Lung (tissue), 12 donors: Measurements from ENCODE around the gene ACAA1. TPM values are rescaled to one million over a fixed set of nuclear protein-coding genes. Genes with fewer than 3 reads are reported as not detected.

ENCODE experiments used
- ATAC-seq: fragments of 200-7000 bp; cut with Tn5 transposase; one replicate; pipeline ENCODE4 v1.9.1; 2020; ENCODE audit warnings: moderate number of reproducible peaks; ENCODE audit not compliant: insufficient read depth, low FRiP score
- DNase-seq, 3 donors: peaks; one replicate each; pipeline ENCODE4 v3.0.0-alpha.2; 2013 to 2017
- H3K27ac ChIP-seq, 2 donors: one replicate each; pipeline ENCODE4 v1.5.1; 2013; ENCODE audit warnings: mild to moderate bottlenecking in 2 of 2, moderate library complexity in 2 of 2, control low read depth in 1 of 2, inconsistent platforms in 1 of 2, low read depth in 1 of 2, low read length in 1 of 2
- H3K27me3 ChIP-seq, 3 donors: one replicate each; pipeline ENCODE4 v1.5.1; 2013; ENCODE audit warnings: low read length in 2 of 3; ENCODE audit not compliant: control insufficient read depth in 3 of 3, insufficient read depth in 3 of 3
- H3K36me3 ChIP-seq, 4 donors: one replicate each; pipeline ENCODE4 v1.5.1; 2013; ENCODE audit warnings: low read length in 4 of 4, mild to moderate bottlenecking in 1 of 4, moderate library complexity in 1 of 4; ENCODE audit not compliant: control insufficient read depth in 4 of 4, insufficient read depth in 4 of 4
- H3K4me1 ChIP-seq, 5 donors: one replicate each; pipeline ENCODE4 v1.5.1; 2013; ENCODE audit warnings: low read length in 5 of 5, mild to moderate bottlenecking in 2 of 5, moderate library complexity in 1 of 5; ENCODE audit not compliant: control insufficient read depth in 5 of 5, insufficient read depth in 5 of 5
- H3K4me3 ChIP-seq: one replicate; pipeline ENCODE4 v1.5.1; 2013; ENCODE audit warnings: mild to moderate bottlenecking, control low read depth, moderate library complexity
- H3K9ac ChIP-seq, 2 donors: one replicate each; pipeline ENCODE4 v1.5.1; 2013; ENCODE audit warnings: low read length in 2 of 2, control low read depth in 1 of 2; ENCODE audit not compliant: insufficient read depth in 1 of 2
- H3K9me3 ChIP-seq, 4 donors: one replicate each; pipeline ENCODE4 v1.5.1; 2013; ENCODE audit warnings: low read length in 3 of 4, mild to moderate bottlenecking in 1 of 4, moderate library complexity in 1 of 4; ENCODE audit not compliant: control insufficient read depth in 4 of 4, insufficient read depth in 3 of 4
- WGBS, 2 donors: extraction: QIAGEN DNeasy Blood & Tissue Kit; methylation state at CpG; one replicate each; pipeline ENCODE4 v1.1.7; 2013; 5-methylcytosine and 5-hydroxymethylcytosine counted together
- polyA plus RNA-seq, 2 donors: library from polyadenylated mRNA; stranded (reverse); fragments of 200-250 nt; gene quantifications; one replicate each; pipeline ENCODE4 v1.2.1, GENCODE V29; 2013
- total RNA-seq, 2 donors: library from RNA; depleted of rRNA in 1 of 2; stranded (reverse); fragments of >200 nt in 1 of 2; gene quantifications; one replicate each; pipeline ENCODE4 v1.2.1, GENCODE V29; 2014 to 2021
- TF ChIP-seq, protein P1 (sequence below): IDR thresholded peaks from 2 replicates; pipeline ENCODE4 v1.5.1; 2012; ENCODE audit warnings: mild to moderate bottlenecking; ENCODE audit errors: control extremely low read depth, extremely low read depth
- donor health status: control.
- donor health status: control.
- donor health status: Bipolar disorder and iron deficiency.
- donor health status: healthy.
- donor health status: DM: yes; HTN: yes; CAD: no.

ACAA1 gene
- total and polyA plus RNA-seq, 4 donors = 50.1 to 112 (median 89.0) TPM

GRCh38 chr3:38154033-38154494 is 17.1 kb upstream of the ACAA1 start:
- WGBS, 2 donors = 81 to 89% methylated on average over 2 of the region's 2 CpGs
- H3K27ac ChIP-seq = no peak overlapping the region
- H3K9me3 ChIP-seq = no peaks in the 10 kb centered on the region
- TF ChIP-seq, protein P1, sequence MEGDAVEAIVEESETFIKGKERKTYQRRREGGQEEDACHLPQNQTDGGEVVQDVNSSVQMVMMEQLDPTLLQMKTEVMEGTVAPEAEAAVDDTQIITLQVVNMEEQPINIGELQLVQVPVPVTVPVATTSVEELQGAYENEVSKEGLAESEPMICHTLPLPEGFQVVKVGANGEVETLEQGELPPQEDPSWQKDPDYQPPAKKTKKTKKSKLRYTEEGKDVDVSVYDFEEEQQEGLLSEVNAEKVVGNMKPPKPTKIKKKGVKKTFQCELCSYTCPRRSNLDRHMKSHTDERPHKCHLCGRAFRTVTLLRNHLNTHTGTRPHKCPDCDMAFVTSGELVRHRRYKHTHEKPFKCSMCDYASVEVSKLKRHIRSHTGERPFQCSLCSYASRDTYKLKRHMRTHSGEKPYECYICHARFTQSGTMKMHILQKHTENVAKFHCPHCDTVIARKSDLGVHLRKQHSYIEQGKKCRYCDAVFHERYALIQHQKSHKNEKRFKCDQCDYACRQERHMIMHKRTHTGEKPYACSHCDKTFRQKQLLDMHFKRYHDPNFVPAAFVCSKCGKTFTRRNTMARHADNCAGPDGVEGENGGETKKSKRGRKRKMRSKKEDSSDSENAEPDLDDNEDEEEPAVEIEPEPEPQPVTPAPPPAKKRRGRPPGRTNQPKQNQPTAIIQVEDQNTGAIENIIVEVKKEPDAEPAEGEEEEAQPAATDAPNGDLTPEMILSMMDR = no peak
- no peak overlapping the region for H3K9ac ChIP-seq
- no peaks in the 10 kb centered on the region for H3K27me3 ChIP-seq
- DNase-seq (peak in 2 of 3 donors; percentile 79 to 89), ATAC-seq (peak; percentile 56)
- H3K4me1 ChIP-seq = peaks cover 0 to 13% (median 5%) of the 10 kb centered on the region in 5 donors
- no peak overlapping the region for H3K4me3 ChIP-seq
- no peaks in the 10 kb centered on the region for H3K36me3 ChIP-seq

DNA sequence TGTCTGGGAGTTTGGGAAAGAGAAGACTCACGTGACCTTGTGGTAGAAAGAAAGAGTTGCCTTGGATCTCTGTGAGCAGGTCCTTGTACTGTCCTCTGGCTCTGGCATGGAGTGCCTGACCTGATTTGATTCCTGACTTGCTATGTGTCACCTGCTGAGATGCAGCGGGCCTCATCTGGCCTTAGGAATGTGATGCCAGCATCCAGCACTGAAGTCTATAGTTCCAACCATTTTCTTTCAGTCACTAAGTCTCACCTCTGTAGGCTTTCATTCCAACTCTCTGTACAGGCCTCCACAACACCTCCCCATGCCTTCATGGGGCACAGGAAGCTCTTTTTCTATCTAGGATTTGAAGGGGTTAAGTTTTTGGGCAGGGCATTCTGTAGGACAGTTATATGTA is 16.3 kb upstream of the ACAA1 start:
- DNase-seq (no peak), ATAC-seq (no peak)
- Histone ChIP-seq H3K4me3 (no peak overlapping the region), H3K9me3 (no peaks in the 10 kb centered on the region), H3K9ac (no peak overlapping the region), H3K27me3 (no peaks in the 10 kb centered on the region), H3K27ac (peak overlapping the region in 1 of 2 donors; percentile 45), H3K4me1 (peaks cover 0 to 13% (median 5%) of the 10 kb centered on the region in 5 donors), H3K36me3 (no peaks in the 10 kb centered on the region)
- 95 to 98% methylated on average over 2 of the region's 2 CpGs for WGBS, 2 donors
- TF ChIP-seq, protein P1 = no peak

DNA sequence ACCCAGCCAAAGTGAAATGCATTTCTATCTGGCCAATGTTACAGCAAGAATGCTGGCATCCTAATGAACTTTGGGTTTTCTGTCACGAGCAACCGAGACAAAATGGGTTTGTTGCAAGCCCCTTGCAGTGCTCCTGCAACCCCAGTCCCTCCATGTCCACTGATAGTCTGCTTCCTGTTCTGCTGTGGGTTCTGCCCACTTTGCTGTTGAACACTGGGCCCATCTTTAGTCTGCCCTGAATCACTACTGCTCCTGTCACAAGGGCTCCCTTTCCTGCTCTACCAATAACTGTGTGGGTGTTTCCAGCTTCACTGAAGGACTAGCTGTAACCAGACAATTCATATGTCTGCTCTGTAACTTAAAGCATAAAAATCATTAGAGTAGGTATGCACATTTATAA is 15.7 kb upstream of the ACAA1 start:
- Histone ChIP-seq H3K9me3 (no peaks in the 10 kb centered on the region), H3K4me1 (peaks cover 0 to 13% (median 5%) of the 10 kb centered on the region in 5 donors), H3K4me3 (no peak overlapping the region), H3K9ac (no peak overlapping the region), H3K27me3 (no peaks in the 10 kb centered on the region), H3K27ac (peak overlapping the region in 1 of 2 donors; percentile 46), H3K36me3 (no peaks in the 10 kb centered on the region)
- DNase-seq (no peak), ATAC-seq (no peak)
- 93 to 95% methylated on average over 2 of the region's 2 CpGs for WGBS, 2 donors
- TF ChIP-seq, protein P1 = no peak

DNA sequence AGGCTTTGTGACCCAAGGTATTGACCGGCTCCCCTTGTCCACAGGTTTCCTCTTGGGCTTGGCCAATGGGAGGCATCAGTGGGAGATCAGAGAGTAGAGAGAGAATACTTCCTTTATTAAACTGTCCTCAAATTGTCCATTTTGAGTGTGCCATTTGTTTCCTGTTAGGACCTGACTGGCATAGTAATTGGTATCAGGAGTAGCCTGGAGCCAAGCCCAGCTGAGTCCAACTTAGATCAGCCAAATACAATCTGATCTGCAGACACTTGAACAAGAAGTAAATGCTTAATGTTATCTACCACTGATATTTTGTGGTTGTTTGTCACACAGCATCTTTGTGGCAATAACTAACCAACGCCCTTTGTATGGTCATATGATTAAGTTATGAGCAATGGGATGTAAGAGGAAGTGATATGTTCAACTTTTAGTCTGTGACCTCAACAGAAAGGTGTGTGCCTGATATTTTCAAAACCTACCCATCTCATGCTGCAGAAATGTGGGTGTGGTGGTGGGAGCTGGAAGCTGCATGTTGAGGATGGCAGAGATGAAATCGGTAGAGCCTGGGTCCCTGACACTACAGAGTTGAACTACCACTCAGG is 14.8 kb upstream of the ACAA1 start:
- Histone ChIP-seq H3K4me3 (no peak overlapping the region), H3K27ac (peak overlapping the region in 1 of 2 donors; percentile 64), H3K9me3 (no peaks in the 10 kb centered on the region), H3K4me1 (peaks cover 0 to 13% (median 5%) of the 10 kb centered on the region in 5 donors), H3K9ac (no peak overlapping the region), H3K27me3 (no peaks in the 10 kb centered on the region), H3K36me3 (no peaks in the 10 kb centered on the region)
- TF ChIP-seq, protein P1 = no peak
- ATAC-seq (peak; percentile 24), DNase-seq (no peak)
- 72 to 79% methylated on average over 3 of the region's 3 CpGs for WGBS, 2 donors
